Ascending aorta (tissue), 2 donors: ENCODE measurements around the gene PTX3. TPM values are rescaled to one million over a fixed set of nuclear protein-coding genes. Genes with fewer than 3 reads are reported as not detected.

Source experiments
- DNase-seq, 2 donors: peaks; one replicate each; pipeline ENCODE4 v3.0.0-alpha.2; 2019; ENCODE audit warnings: low spot score in 2 of 2
- H3K27ac ChIP-seq, 2 donors: fragments of 200-600 bp; sonication (generic); one replicate each; pipeline ENCODE4 v1.5.1; 2016 to 2017; ENCODE audit warnings: mild to moderate bottlenecking in 1 of 2
- H3K27me3 ChIP-seq: fragments of 200-600 bp; sonication (generic); one replicate; pipeline ENCODE4 v1.5.1; 2017
- H3K36me3 ChIP-seq, 2 donors: fragments of 200-600 bp; sonication (generic); one replicate each; pipeline ENCODE4 v1.5.1; 2016
- H3K4me1 ChIP-seq, 2 donors: fragments of 200-600 bp; sonication (generic); one replicate each; pipeline ENCODE4 v1.5.1; 2016 to 2017; ENCODE audit warnings: mild to moderate bottlenecking in 1 of 2
- H3K4me3 ChIP-seq, 2 donors: fragments of 200-600 bp; sonication (generic); one replicate each; pipeline ENCODE4 v1.5.1; 2016 to 2017; ENCODE audit warnings: mild to moderate bottlenecking in 1 of 2
- H3K9me3 ChIP-seq, 2 donors: fragments of 200-600 bp; sonication (generic); one replicate each; pipeline ENCODE4 v1.5.1; 2016
- intact Hi-C: fragments of 100-400 bp; cut with DNase I; formaldehyde crosslinking; loops from one replicate; pipeline ENCODE4 v1.15.1; 2023
- total RNA-seq: library from RNA; depleted of rRNA; stranded (reverse); fragments of >200 nt; gene quantifications from one replicate; pipeline ENCODE4 v1.1.0, GENCODE V29; 2016
- TF ChIP-seq, protein P1 (sequence below), 3 experiments: fragments of 200-600 bp in 2 of 3; fragments of 450-650 bp in 1 of 3; sonication (generic) in 2 of 3; IDR thresholded peaks; one replicate each; pipeline ENCODE4 v1.5.1; 2016 to 2019; ENCODE audit warnings: antibody characterized with exemption in 3 of 3, mild to moderate bottlenecking in 1 of 3, moderate library complexity in 1 of 3

Gene PTX3
- total RNA-seq, 1 donor from 2014 or later = 9.2 TPM

DNA sequence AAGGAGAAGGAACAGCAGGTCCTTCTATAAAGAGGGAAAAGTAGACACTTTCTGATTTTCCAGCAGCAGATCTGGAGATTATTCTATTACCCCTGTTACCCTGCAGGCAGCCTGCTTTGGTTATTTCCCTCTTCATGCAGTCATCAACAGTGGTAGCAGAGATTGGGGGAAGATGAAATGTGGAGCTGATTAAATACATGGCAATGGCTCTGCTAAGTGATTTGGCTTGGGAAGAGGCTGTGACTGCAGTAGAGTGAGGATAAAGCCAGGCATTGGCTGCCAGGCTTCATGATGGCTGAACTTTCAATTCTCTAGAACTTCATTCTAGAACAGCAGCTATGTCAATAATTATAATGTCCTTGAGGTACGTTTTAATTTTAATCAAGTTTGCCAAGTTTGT lies 29.1 kb downstream of the PTX3 start:
- H3K4me3 ChIP-seq = no peak overlapping the region
- TF ChIP-seq, protein P1, sequence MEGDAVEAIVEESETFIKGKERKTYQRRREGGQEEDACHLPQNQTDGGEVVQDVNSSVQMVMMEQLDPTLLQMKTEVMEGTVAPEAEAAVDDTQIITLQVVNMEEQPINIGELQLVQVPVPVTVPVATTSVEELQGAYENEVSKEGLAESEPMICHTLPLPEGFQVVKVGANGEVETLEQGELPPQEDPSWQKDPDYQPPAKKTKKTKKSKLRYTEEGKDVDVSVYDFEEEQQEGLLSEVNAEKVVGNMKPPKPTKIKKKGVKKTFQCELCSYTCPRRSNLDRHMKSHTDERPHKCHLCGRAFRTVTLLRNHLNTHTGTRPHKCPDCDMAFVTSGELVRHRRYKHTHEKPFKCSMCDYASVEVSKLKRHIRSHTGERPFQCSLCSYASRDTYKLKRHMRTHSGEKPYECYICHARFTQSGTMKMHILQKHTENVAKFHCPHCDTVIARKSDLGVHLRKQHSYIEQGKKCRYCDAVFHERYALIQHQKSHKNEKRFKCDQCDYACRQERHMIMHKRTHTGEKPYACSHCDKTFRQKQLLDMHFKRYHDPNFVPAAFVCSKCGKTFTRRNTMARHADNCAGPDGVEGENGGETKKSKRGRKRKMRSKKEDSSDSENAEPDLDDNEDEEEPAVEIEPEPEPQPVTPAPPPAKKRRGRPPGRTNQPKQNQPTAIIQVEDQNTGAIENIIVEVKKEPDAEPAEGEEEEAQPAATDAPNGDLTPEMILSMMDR (IDR thresholded peaks at IDR 0.05) = no peak

DNA sequence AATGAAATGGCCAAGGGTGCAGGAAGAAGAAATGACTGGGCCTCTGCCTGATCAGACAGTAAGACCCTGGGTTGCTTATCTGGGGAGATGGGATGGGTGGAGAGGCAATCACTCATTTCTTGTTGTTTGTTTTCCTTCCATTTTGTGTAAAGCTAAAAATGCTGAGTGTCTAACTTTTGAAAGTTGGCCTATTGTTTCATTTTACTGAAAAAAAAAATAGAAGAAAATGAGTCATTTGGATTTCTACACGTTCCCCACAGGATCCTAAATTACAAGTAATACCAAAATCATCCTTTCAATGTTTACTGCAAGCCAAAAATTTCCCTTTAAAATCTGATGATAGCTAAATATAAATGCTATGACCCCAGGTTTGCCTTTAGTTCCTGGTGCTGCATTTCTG lies 30.6 kb downstream of the PTX3 start:
- no peak for DNase-seq
- no peaks in the 10 kb centered on the region for H3K4me1 ChIP-seq
- H3K9me3 ChIP-seq = no peaks in the 10 kb centered on the region
- no peak overlapping the region for H3K4me3 ChIP-seq
- no peak overlapping the region for H3K27ac ChIP-seq
- H3K27me3 ChIP-seq = no peaks in the 10 kb centered on the region
- TF ChIP-seq, protein P1 (IDR thresholded peaks at IDR 0.05) = no peak
- intact Hi-C loops = no loop called here
- no peaks in the 10 kb centered on the region for H3K36me3 ChIP-seq

More for the DNA sequence above, 29.1 kb downstream of the PTX3 start:
- Histone ChIP-seq H3K27ac (no peak overlapping the region), H3K9me3 (no peaks in the 10 kb centered on the region), H3K36me3 (no peaks in the 10 kb centered on the region), H3K27me3 (no peaks in the 10 kb centered on the region), H3K4me1 (no peaks in the 10 kb centered on the region)
- intact Hi-C loops = no loop called here
- DNase-seq = no peak

DNA sequence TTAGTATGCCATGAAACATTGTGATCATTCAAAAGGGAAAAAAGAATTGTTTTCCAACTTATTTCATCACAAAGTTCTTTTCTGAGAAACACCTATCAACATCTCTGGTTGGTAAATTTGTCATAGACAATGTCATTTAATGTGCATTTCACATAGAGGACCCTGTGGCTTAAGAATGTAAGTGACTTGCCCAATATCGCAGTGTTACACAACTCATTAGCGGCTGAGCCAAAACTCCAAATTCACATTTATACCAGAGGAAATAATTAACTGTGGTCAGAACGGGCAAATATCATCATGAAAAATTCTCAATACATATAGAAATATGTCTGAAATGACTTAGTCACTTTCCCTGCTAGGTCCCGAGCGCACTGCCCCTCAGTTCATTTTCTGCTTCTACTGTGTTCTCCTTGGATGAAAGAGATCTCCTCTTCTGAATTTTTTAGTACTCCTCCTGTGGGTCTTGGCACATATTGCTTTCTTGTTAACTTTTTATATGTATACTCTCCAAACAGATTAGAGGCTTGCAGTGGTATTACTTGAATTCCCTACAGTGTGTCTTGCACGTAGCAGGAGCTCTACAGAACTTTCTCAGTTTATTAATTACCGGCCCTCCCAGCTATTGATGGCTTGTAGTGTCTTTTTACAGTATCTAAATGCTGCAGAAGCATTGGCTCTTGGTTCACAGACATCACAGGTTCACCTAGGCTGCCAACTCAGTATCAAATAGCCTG lies 33.1 kb downstream of the PTX3 start:
- intact Hi-C loops = no loop called here

DNA sequence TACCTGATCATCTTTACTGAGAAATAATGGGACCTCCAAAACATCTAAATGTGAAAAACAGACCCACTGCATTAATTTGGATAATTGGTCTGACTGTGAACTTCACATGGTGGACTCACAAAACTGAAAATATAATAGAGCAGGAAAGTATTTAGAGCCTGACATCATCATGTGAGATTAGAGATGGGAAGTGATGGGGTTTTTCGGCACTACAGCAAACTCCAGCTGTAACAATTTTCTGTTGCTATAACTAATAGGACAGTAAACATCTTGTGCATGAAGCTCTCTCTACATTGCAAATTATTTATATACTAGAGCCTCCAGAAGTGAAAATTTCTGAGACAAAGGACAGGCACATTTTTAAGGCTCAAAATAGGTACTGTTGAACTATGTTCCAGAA lies 34.4 kb downstream of the PTX3 start:
- no peak overlapping the region for H3K27ac ChIP-seq
- no peaks in the 10 kb centered on the region for H3K36me3 ChIP-seq
- intact Hi-C loops = no loop called here
- DNase-seq = no peak
- TF ChIP-seq, protein P1 (IDR thresholded peaks at IDR 0.05) = no peak
- no peak overlapping the region for H3K4me3 ChIP-seq
- H3K27me3 ChIP-seq = no peaks in the 10 kb centered on the region
- H3K9me3 ChIP-seq = no peaks in the 10 kb centered on the region
- no peaks in the 10 kb centered on the region for H3K4me1 ChIP-seq

More for the DNA sequence above, 33.1 kb downstream of the PTX3 start:
- Histone ChIP-seq H3K27me3 (no peaks in the 10 kb centered on the region), H3K4me3 (no peak overlapping the region), H3K36me3 (no peaks in the 10 kb centered on the region), H3K9me3 (no peaks in the 10 kb centered on the region), H3K4me1 (no peaks in the 10 kb centered on the region), H3K27ac (no peak overlapping the region)
- TF ChIP-seq, protein P1 (IDR thresholded peaks at IDR 0.05) = no peak
- no peak for DNase-seq

DNA sequence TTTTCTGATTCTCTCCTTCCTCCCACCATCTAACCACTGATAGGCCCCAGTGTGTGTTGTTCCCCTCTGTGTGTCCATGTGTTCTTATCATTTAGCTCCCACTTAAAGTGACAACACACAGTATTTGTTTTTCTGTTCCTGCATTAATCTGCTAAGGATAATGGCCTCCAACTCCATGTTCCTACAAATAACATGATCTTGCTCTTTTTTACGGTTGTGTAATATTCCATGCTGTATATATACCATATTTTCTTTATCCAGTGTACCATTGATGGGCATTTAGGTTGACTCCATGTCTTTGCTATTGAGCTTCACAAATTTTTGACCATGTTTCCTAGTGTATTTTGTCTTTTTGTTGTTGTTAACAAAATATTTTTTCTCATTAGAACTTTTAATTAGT lies 36.0 kb downstream of the PTX3 start:
- H3K9me3 ChIP-seq = no peaks in the 10 kb centered on the region
- H3K4me1 ChIP-seq = no peaks in the 10 kb centered on the region
- TF ChIP-seq, protein P1 (IDR thresholded peaks at IDR 0.05) = no peak
- no peak for DNase-seq
- no peaks in the 10 kb centered on the region for H3K36me3 ChIP-seq
- H3K27ac ChIP-seq = no peak overlapping the region
- intact Hi-C loops = no loop called here
- H3K4me3 ChIP-seq = no peak overlapping the region
- H3K27me3 ChIP-seq = no peaks in the 10 kb centered on the region
